GM13977 (cell line): ENCODE measurements around the gene DDTL.
A peak's percentile ranks its signal among the peaks of the same experiment; 100 is the strongest.
"Not testable (repeated sequence)": the region's sequence is repeated elsewhere in the genome, so short reads cannot be mapped to it uniquely, and the experiment has no call there.

ENCODE experiments used
- DNase-seq: peaks from one replicate; pipeline ENCODE4 v3.0.0; 2012; ENCODE audit warnings: low spot score
- in situ Hi-C: fragments of 300-500 bp; cut with MboI; formaldehyde crosslinking; loops from one replicate; pipeline ENCODE4 v1.12.0; 2022; ENCODE audit warnings: low sequenced_read_pairs, low pct_unique_long_range_greater_than_20kb, mixed read lengths, inconsistent platforms; ENCODE audit not compliant: unreplicated experiment
- TF ChIP-seq, protein P1 (sequence below): IDR thresholded peaks from 2 replicates; pipeline ENCODE4 v1.5.1; 2012; ENCODE audit warnings: mild to moderate bottlenecking, control low read depth; ENCODE audit not compliant: insufficient read depth; ENCODE audit errors: extremely low read depth, missing control alignments

Gene DDTL

GRCh38 chr22:23997092-23997491 is 30.4 kb downstream of the DDTL start:
- TF ChIP-seq, protein P1, sequence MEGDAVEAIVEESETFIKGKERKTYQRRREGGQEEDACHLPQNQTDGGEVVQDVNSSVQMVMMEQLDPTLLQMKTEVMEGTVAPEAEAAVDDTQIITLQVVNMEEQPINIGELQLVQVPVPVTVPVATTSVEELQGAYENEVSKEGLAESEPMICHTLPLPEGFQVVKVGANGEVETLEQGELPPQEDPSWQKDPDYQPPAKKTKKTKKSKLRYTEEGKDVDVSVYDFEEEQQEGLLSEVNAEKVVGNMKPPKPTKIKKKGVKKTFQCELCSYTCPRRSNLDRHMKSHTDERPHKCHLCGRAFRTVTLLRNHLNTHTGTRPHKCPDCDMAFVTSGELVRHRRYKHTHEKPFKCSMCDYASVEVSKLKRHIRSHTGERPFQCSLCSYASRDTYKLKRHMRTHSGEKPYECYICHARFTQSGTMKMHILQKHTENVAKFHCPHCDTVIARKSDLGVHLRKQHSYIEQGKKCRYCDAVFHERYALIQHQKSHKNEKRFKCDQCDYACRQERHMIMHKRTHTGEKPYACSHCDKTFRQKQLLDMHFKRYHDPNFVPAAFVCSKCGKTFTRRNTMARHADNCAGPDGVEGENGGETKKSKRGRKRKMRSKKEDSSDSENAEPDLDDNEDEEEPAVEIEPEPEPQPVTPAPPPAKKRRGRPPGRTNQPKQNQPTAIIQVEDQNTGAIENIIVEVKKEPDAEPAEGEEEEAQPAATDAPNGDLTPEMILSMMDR: no peak

DNA sequence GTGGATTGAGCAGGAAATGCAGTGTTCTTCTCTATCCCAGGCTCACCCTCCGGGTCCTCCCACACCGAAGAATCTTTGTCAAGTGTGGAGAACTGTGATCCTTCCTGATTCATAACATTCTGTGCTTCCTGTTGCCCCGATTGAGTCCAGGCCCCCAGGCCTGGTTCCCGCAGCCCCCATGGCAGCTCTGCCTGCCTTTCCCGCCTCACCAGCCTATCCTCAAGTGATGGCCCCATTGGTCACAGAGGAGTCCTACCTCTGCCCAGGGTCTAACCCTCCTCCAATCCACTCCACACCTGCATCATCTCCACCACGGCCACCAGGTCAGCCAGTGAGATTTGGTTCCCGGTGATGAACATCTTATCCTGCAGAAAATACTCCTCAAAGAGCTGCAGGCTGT is 33.1 kb downstream of the DDTL start:
- in situ Hi-C loops: not testable (repeated sequence)

More at GRCh38 chr22:23997092-23997491, 30.4 kb downstream of the DDTL start:
- DNase-seq: no peak
- in situ Hi-C loops: no loop called here

GRCh38 chr22:24001314-24001713 is 34.6 kb downstream of the DDTL start:
- in situ Hi-C loops: no loop called here
- TF ChIP-seq, protein P1: no peak
- DNase-seq: no peak

More for the DNA sequence above, 33.1 kb downstream of the DDTL start:
- DNase-seq: not testable (repeated sequence)

DNA sequence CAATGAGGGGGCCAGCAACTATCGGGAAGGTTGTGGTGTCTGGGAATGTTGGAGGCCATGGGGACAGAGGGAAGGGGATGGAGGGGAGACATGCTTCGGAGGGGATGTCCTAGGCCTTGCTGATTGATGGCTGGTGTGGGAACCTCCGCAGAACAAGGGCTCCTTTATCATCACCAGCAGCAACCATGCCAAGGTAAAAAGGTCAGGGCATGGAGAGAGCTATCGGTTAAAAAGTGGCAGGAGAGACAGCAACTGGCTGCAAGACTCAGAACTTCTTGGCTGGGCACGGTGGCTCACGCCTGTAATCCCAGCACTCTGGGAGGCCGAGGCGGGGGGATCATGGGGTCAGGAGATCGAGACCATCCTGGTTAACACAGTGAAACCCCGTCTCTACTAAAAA is 35.6 kb downstream of the DDTL start:
- peak; percentile 18 for DNase-seq
- in situ Hi-C loops: no loop called here
- TF ChIP-seq, protein P1: no peak

DNA sequence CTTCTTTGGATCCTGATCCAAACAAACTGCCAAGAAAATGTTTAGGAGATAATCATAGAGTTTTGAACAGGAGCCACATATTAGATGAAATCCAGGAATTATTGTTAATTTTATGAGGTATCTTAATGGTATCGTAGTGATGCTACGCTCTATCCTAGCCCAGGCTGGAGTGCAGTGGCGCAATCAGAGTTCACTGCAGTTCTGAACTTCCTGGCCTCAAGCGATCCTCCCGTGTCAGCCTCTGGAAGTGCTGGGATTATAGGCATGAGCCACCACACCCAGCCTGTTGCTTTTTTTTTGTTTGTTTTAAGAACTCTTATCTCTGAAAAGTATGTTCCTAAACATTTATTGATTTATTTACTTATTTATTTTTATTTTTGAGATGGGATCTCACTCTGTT is 36.2 kb downstream of the DDTL start:
- TF ChIP-seq, protein P1: no peak
- in situ Hi-C loops: no loop called here
- no peak for DNase-seq

DNA sequence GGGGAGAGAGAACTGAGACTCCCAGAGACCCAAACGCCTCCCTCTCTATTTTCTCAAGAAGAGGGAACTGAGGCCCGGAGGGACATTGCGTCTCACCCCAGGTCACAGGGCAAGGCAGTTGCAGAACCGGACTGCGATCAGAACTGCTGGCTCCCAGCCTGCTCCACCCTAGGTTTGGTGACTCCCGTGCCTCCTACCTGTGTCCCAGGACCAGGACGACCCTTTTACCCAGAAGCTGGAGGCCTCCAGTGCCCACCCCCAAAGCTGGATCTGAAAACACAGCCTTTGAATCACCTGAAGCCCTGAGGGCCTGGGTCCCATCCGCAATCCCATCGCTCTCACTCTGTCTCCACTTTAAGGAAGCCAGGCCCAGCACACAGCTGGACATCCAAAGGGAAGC is 37.2 kb downstream of the DDTL start:
- in situ Hi-C loops: no loop called here
- peak; percentile 16 for DNase-seq
- TF ChIP-seq, protein P1: no peak

DNA sequence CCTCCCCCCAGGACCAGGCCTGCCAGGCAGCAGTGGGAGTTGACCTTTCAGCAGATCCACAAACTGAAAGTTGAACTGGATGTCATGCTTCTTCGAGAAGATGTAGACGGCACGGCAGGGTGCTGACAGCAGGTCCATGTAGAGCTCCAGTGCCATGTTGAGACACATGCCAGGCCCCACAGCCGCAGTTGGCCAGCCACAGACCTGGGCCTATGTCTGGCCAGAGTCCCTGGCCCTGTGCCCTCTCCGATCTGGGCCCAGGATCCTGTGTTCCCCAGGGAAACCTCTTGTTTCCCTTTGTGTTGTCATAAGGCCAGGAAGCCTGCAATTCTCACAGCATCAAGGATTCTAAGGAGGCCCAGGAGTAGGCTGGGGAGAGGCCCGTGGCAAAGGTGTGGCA is 38.5 kb downstream of the DDTL start, which contains the start of gene GSTT4:
GSTT4 (minus strand) TSS at position 253 of the 400 bp plus-strand sequence; CDS start at position 156, 97 bp downstream.
- TF ChIP-seq, protein P1: no peak
- peak; percentile 22 for DNase-seq
- in situ Hi-C loops: no loop called here
